K562 (cell line): ENCODE data around the gene FGF22. TPM values are rescaled to one million over a fixed set of nuclear protein-coding genes. Genes with fewer than 3 reads are reported as not detected.

Experiments
- CHD2 ChIP-seq: IDR thresholded peaks from 2 replicates; pipeline ENCODE4 v1.6.1; 2011; ENCODE audit warnings: low read depth, low read length
- CREM ChIP-seq: IDR thresholded peaks from 2 replicates; pipeline ENCODE4 v1.6.1; 2014; ENCODE audit warnings: antibody characterized with exemption, low read depth
- CXXC5 ChIP-seq: fragments of 250-450 bp; sonication (Bioruptor Pico); IDR thresholded peaks from 2 replicates; pipeline ENCODE4 v1.8.0; 2022; ENCODE audit warnings: inconsistent platforms, mild to moderate bottlenecking, moderate library complexity
- EGR1 ChIP-seq: fragments of 450-650 bp; conservative IDR thresholded peaks from 2 replicates; pipeline ENCODE4 v1.6.1; 2017; ENCODE audit warnings: mild to moderate bottlenecking
- EP400 ChIP-seq: fragments of 450-650 bp; IDR thresholded peaks from 2 replicates; pipeline ENCODE4 v1.6.1; 2017; ENCODE audit warnings: antibody characterized with exemption, mild to moderate bottlenecking, moderate library complexity
- FIP1L1 ChIP-seq: fragments of 200-400 bp; formaldehyde crosslinking; IDR thresholded peaks from 2 replicates; pipeline ENCODE4 v1.6.1; 2018; ENCODE audit warnings: mild to moderate bottlenecking, low read depth, low read length; ENCODE audit not compliant: poor library complexity, severe bottlenecking
- JUN ChIP-seq, 2 experiments: sonication (generic) in 1 of 2; formaldehyde crosslinking in 1 of 2; IDR thresholded peaks; 2 replicates each; pipeline versions ENCODE4 v1.6.1 to v1.8.0; 2012 to 2022; ENCODE audit warnings: borderline replicate concordance in 2 of 2, mild to moderate bottlenecking in 2 of 2, improper control_type of control experiment in 1 of 2, low read depth in 1 of 2, low read length in 1 of 2, missing genetic modification reagents in 1 of 2
- NR2C1 ChIP-seq, 2 experiments: fragments of 450-650 bp; IDR thresholded peaks; 2 replicates each; pipeline ENCODE4 v1.6.1; 2017; ENCODE audit warnings: mild to moderate bottlenecking in 2 of 2, antibody characterized with exemption in 1 of 2, inconsistent platforms in 1 of 2, missing compliant biosample characterization in 1 of 2, missing genetic modification characterization in 1 of 2
- PML ChIP-seq: IDR thresholded peaks from 2 replicates; pipeline ENCODE4 v1.6.1; 2012; ENCODE audit warnings: low read length, inconsistent platforms
- PTBP1 ChIP-seq: fragments of 200-400 bp; formaldehyde crosslinking; IDR thresholded peaks from 2 replicates; pipeline ENCODE4 v1.6.1; 2017; ENCODE audit warnings: low read depth, low read length
- RHOXF2B ChIP-seq: fragments of 250-450 bp; sonication (Bioruptor Pico); conservative IDR thresholded peaks from 2 replicates; pipeline ENCODE4 v1.5.1; 2021
- SNIP1 ChIP-seq: fragments of 450-650 bp; IDR thresholded peaks from 2 replicates; pipeline ENCODE4 v1.7.1; 2017; ENCODE audit warnings: low read depth, mild to moderate bottlenecking
- ZNF384 ChIP-seq: IDR thresholded peaks from 2 replicates; pipeline ENCODE4 v1.6.1; 2012; ENCODE audit warnings: low read depth, low read length, improper control_type of control experiment
- ZNF79 ChIP-seq: fragments of 250-450 bp; sonication (Bioruptor Pico); IDR thresholded peaks from 2 replicates; pipeline ENCODE4 v1.4.0; 2020; ENCODE audit warnings: low read depth, mild to moderate bottlenecking, moderate library complexity
- polyA plus RNA-seq, 8 experiments: library from polyadenylated mRNA; depleted of rRNA in 4 of 8; stranded (reverse) in 5 of 8; unstranded in 3 of 8; fragments of >200 nt; fragmentation: Nextera tagmentation in 2 of 8; fragmentation: Illumina TruSeq in 1 of 8; extraction: Ambion mirVana in 2 of 8; extraction: Trizol in 1 of 8; gene quantifications; 2 replicates each; pipeline versions ENCODE4 v1.2.1 to v1.2.3, GENCODE V29; 2011 to 2014; ENCODE audit warnings: inconsistent platforms in 1 of 8, missing spikeins in 1 of 8
- total RNA-seq, 7 experiments: library from RNA; depleted of rRNA in 6 of 7; stranded (reverse); fragments of >200 nt in 6 of 7; fragmentation: Illumina TruSeq in 2 of 7; extraction: Trizol in 2 of 7; gene quantifications; 2 replicates each; pipeline versions ENCODE4 v1.2.1 to v1.2.3, GENCODE V29; 2011 to 2021; ENCODE audit warnings: low replicate concordance in 1 of 7
- TF ChIP-seq, protein P1 (sequence below): sonication (generic); formaldehyde crosslinking; IDR thresholded peaks from 2 replicates; pipeline ENCODE4 v1.8.1; 2023; ENCODE audit warnings: mild to moderate bottlenecking, missing genetic modification reagents, moderate library complexity
- TF ChIP-seq, protein P2 (sequence below), 2 experiments: fragments of 450-650 bp in 1 of 2; sonication (generic) in 1 of 2; formaldehyde crosslinking in 1 of 2; IDR thresholded peaks in 1 of 2; conservative IDR thresholded peaks in 1 of 2; 2 replicates each; pipeline versions ENCODE4 v1.6.1 to v1.8.1; 2016 to 2023; ENCODE audit warnings: mild to moderate bottlenecking in 2 of 2, moderate library complexity in 2 of 2, inconsistent platforms in 1 of 2, missing genetic modification reagents in 1 of 2
- TF ChIP-seq, protein P3 (sequence below): fragments of 250-450 bp; sonication (Bioruptor Pico); IDR thresholded peaks from 2 replicates; pipeline ENCODE4 v1.4.0; 2020; ENCODE audit warnings: mild to moderate bottlenecking
- TF ChIP-seq, protein P4 (sequence below), 3 experiments: IDR thresholded peaks in 2 of 3; conservative IDR thresholded peaks in 1 of 3; 2 replicates each; pipeline ENCODE4 v1.5.1; 2011 to 2012; ENCODE audit warnings: low read length in 3 of 3, mild to moderate bottlenecking in 3 of 3, control low read depth in 2 of 3, improper control_type of control experiment in 1 of 3, inconsistent platforms in 1 of 3, low read depth in 1 of 3, mixed read lengths in 1 of 3, moderate library complexity in 1 of 3; ENCODE audit not compliant: insufficient read depth in 2 of 3
- TF ChIP-seq, protein P5 (sequence below): sonication (generic); formaldehyde crosslinking; IDR thresholded peaks from 2 replicates; pipeline ENCODE4 v1.8.1; 2023; ENCODE audit warnings: mild to moderate bottlenecking, missing genetic modification reagents

The FGF22 gene
- total and polyA plus RNA-seq, 9 of the 15 experiments (the other 6 are each of a cell fraction or from before 2014, with no cell fraction given) = 0.14 to 2.2 (median 0.86) TPM; not detected in 4

DNA sequence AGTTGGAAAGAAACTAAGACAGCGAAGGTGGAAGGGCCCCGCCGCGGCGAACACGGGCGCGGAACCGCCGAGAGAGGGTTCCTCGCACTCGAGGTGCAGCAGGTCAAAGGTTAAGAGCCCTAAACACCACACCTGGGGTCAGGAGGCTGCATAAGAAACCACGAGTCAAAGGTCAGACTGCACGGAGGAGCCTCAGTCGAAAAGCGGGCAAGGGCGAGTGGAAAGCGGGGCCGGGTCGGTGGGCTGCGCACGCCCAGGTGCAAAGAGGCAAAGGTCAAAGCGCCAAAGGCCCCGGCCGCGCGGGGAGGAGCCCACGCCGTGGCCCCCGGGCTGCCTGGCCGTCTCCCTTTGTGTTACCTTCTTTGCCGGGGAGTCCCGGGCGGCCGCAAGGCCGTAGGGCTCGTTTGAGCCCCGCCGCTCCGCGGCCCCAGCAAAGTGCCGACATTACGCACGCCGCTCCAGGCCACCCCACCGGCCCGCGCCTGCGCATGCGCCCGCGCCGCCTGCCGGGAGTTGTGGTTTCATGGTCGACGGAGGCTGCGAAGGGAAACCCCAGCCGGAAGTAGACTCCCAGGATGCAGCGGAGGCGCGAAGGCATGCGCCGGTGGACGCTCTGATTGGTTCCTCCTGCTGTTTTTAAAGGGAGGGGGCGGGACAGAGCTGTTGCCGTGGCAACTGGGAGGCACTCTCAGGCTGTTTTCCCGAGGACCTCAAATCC is 6.5 kb upstream of the FGF22 start, which contains the start of gene POLRMT (continued):
- TF ChIP-seq, protein P1, sequence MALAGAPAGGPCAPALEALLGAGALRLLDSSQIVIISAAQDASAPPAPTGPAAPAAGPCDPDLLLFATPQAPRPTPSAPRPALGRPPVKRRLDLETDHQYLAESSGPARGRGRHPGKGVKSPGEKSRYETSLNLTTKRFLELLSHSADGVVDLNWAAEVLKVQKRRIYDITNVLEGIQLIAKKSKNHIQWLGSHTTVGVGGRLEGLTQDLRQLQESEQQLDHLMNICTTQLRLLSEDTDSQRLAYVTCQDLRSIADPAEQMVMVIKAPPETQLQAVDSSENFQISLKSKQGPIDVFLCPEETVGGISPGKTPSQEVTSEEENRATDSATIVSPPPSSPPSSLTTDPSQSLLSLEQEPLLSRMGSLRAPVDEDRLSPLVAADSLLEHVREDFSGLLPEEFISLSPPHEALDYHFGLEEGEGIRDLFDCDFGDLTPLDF = 0 out of 2 replicates have a peak, but pooled peaks have one; percentile 8
- TF ChIP-seq PTBP1 (no peak), FIP1L1 (peak; percentile 63), JUN (IDR thresholded peaks at IDR 0.05; ENCODE audit: borderline replicate concordance, low read depth, low read length) (no peak), JUN (CRISPR knock-in tag; IDR thresholded peaks at IDR 0.05; ENCODE audit: borderline replicate concordance) (no peak), CXXC5 (CRISPR knock-in tag) (peak; percentile 48), RHOXF2B (CRISPR knock-in tag) (no peak), CREM (peak; percentile 84), EGR1 (peak; percentile 59), PML (peak; percentile 21; the same call in 1 of the 2 replicates), NR2C1 (IDR thresholded peaks at IDR 0.05) (peak; percentile 95), NR2C1 (tag; IDR thresholded peaks at IDR 0.05) (peak; percentile 96), ZNF384 (no peak), CHD2 (peak; percentile 68), SNIP1 (no peak), ZNF79 (CRISPR knock-in tag) (no peak), EP400 (peak; percentile 23)
- TF ChIP-seq, protein P2, sequence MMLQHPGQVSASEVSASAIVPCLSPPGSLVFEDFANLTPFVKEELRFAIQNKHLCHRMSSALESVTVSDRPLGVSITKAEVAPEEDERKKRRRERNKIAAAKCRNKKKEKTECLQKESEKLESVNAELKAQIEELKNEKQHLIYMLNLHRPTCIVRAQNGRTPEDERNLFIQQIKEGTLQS (IDR thresholded peaks at IDR 0.05) = no peak
- TF ChIP-seq, protein P2 (CRISPR knock-in tag; conservative IDR thresholded peaks at IDR 0.05) = no peak
- TF ChIP-seq, protein P3, sequence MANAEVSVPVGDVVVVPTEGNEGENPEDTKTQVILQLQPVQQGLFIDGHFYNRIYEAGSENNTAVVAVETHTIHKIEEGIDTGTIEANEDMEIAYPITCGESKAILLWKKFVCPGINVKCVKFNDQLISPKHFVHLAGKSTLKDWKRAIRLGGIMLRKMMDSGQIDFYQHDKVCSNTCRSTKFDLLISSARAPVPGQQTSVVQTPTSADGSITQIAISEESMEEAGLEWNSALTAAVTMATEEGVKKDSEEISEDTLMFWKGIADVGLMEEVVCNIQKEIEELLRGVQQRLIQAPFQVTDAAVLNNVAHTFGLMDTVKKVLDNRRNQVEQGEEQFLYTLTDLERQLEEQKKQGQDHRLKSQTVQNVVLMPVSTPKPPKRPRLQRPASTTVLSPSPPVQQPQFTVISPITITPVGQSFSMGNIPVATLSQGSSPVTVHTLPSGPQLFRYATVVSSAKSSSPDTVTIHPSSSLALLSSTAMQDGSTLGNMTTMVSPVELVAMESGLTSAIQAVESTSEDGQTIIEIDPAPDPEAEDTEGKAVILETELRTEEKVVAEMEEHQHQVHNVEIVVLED (CRISPR knock-in tag) = 0 out of 2 replicates have a peak, but pooled peaks have one; percentile 21
- TF ChIP-seq, protein P4, sequence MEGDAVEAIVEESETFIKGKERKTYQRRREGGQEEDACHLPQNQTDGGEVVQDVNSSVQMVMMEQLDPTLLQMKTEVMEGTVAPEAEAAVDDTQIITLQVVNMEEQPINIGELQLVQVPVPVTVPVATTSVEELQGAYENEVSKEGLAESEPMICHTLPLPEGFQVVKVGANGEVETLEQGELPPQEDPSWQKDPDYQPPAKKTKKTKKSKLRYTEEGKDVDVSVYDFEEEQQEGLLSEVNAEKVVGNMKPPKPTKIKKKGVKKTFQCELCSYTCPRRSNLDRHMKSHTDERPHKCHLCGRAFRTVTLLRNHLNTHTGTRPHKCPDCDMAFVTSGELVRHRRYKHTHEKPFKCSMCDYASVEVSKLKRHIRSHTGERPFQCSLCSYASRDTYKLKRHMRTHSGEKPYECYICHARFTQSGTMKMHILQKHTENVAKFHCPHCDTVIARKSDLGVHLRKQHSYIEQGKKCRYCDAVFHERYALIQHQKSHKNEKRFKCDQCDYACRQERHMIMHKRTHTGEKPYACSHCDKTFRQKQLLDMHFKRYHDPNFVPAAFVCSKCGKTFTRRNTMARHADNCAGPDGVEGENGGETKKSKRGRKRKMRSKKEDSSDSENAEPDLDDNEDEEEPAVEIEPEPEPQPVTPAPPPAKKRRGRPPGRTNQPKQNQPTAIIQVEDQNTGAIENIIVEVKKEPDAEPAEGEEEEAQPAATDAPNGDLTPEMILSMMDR (IDR thresholded peaks at IDR 0.05 in 2 of 3, conservative IDR thresholded peaks at IDR 0.05 in 1 of 3; ENCODE audit: insufficient read depth in 2 of 3, low read depth in 1 of 3, low read length in 3 of 3) = no peak
- TF ChIP-seq, protein P5, sequence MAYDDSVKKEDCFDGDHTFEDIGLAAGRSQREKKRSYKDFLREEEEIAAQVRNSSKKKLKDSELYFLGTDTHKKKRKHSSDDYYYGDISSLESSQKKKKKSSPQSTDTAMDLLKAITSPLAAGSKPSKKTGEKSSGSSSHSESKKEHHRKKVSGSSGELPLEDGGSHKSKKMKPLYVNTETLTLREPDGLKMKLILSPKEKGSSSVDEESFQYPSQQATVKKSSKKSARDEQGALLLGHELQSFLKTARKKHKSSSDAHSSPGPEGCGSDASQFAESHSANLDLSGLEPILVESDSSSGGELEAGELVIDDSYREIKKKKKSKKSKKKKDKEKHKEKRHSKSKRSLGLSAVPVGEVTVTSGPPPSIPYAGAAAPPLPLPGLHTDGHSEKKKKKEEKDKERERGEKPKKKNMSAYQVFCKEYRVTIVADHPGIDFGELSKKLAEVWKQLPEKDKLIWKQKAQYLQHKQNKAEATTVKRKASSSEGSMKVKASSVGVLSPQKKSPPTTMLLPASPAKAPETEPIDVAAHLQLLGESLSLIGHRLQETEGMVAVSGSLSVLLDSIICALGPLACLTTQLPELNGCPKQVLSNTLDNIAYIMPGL = 0 out of 2 replicates have a peak, but pooled peaks have one; percentile 31
